SK-N-SH treated with all-trans-retinoic acid at 6 μM for 48 hours (cell line): ENCODE data around the gene ART5.

Experiments used
- ATAC-seq: fragments of 200-7000 bp; cut with Tn5 transposase; 3 replicates; pipeline ENCODE4 v1.9.1; 2020; ENCODE audit warnings: mild to moderate bottlenecking, moderate library complexity
- ARNTL ChIP-seq: fragments of 450-650 bp; formaldehyde crosslinking; IDR thresholded peaks from 2 replicates; pipeline ENCODE4 v1.5.0; 2020; ENCODE audit warnings: low read depth, mild to moderate bottlenecking, moderate library complexity, borderline replicate concordance
- BACH2 ChIP-seq: fragments of 250-450 bp; sonication (Bioruptor Pico); IDR thresholded peaks from 2 replicates; pipeline ENCODE4 v1.9.0; 2021; ENCODE audit warnings: mild to moderate bottlenecking, borderline replicate concordance
- CSDC2 ChIP-seq: fragments of 250-450 bp; sonication (Bioruptor Pico); IDR thresholded peaks from 2 replicates; pipeline ENCODE4 v1.5.0; 2020; ENCODE audit warnings: mild to moderate bottlenecking, moderate library complexity
- ESRRG ChIP-seq: fragments of 250-450 bp; sonication (Bioruptor Pico); IDR thresholded peaks from 2 replicates; pipeline ENCODE4 v1.6.1; 2021; ENCODE audit warnings: mild to moderate bottlenecking
- GLIS3 ChIP-seq: fragments of 250-450 bp; sonication (Bioruptor Pico); IDR thresholded peaks from 2 replicates; pipeline ENCODE4 v1.5.0; 2020; ENCODE audit warnings: mild to moderate bottlenecking, moderate library complexity
- ISL1 ChIP-seq: fragments of 250-450 bp; sonication (Bioruptor Pico); IDR thresholded peaks from 2 replicates; pipeline ENCODE4 v2.1.2; 2022; ENCODE audit warnings: mild to moderate bottlenecking, moderate library complexity
- RARB ChIP-seq: fragments of 250-450 bp; sonication (Bioruptor Pico); IDR thresholded peaks from 2 replicates; pipeline ENCODE4 v1.8.0; 2021; ENCODE audit warnings: mild to moderate bottlenecking, moderate library complexity
- SNAI2 ChIP-seq: fragments of 250-450 bp; sonication (Bioruptor Pico); IDR thresholded peaks from 2 replicates; pipeline ENCODE4 v1.5.0; 2020; ENCODE audit warnings: mild to moderate bottlenecking, moderate library complexity
- TCF4 ChIP-seq: fragments of 250-450 bp; sonication (Bioruptor Pico); IDR thresholded peaks from 2 replicates; pipeline ENCODE4 v1.8.0; 2021; ENCODE audit warnings: mild to moderate bottlenecking, moderate library complexity, borderline replicate concordance
- TOX ChIP-seq: fragments of 250-450 bp; sonication (Bioruptor Pico); IDR thresholded peaks from 2 replicates; pipeline ENCODE4 v1.8.0; 2021; ENCODE audit warnings: mild to moderate bottlenecking, moderate library complexity, borderline replicate concordance
- ZC3H10 ChIP-seq: fragments of 250-450 bp; sonication (Bioruptor Pico); IDR thresholded peaks from 2 replicates; pipeline ENCODE4 v1.5.1; 2021; ENCODE audit warnings: mild to moderate bottlenecking, moderate library complexity
- ZFP3 ChIP-seq: fragments of 250-450 bp; sonication (Bioruptor Pico); IDR thresholded peaks from 2 replicates; pipeline ENCODE4 v1.5.0; 2020; ENCODE audit warnings: mild to moderate bottlenecking, moderate library complexity
- ZFP30 ChIP-seq: fragments of 450-650 bp; formaldehyde crosslinking; IDR thresholded peaks from 2 replicates; pipeline ENCODE4 v1.5.0; 2022; ENCODE audit warnings: mild to moderate bottlenecking, moderate library complexity
- ZNF565 ChIP-seq: fragments of 450-650 bp; formaldehyde crosslinking; conservative IDR thresholded peaks from 2 replicates; pipeline ENCODE4 v1.5.0; 2020; ENCODE audit warnings: low read depth, mild to moderate bottlenecking, moderate library complexity
- ZNF70 ChIP-seq: fragments of 450-650 bp; formaldehyde crosslinking; IDR thresholded peaks from 2 replicates; pipeline ENCODE4 v1.5.0; 2020; ENCODE audit warnings: mild to moderate bottlenecking, moderate library complexity
- ZNF8 ChIP-seq: fragments of 450-650 bp; formaldehyde crosslinking; IDR thresholded peaks from 2 replicates; pipeline ENCODE4 v1.5.0; 2020; ENCODE audit warnings: mild to moderate bottlenecking, moderate library complexity
- TF ChIP-seq, protein P1 (sequence below): fragments of 250-450 bp; sonication (Bioruptor Pico); IDR thresholded peaks from 2 replicates; pipeline ENCODE4 v1.5.0; 2020; ENCODE audit warnings: mild to moderate bottlenecking, moderate library complexity
- TF ChIP-seq, protein P2 (sequence below): fragments of 250-450 bp; sonication (Bioruptor Pico); IDR thresholded peaks from 2 replicates; pipeline ENCODE4 v1.8.0; 2020; ENCODE audit warnings: mild to moderate bottlenecking, moderate library complexity, borderline replicate concordance
- TF ChIP-seq, protein P3 (sequence below): fragments of 250-450 bp; sonication (Bioruptor Pico); IDR thresholded peaks from 2 replicates; pipeline ENCODE4 v1.5.1; 2020; ENCODE audit warnings: low read depth, mild to moderate bottlenecking, moderate library complexity
- TF ChIP-seq, protein P4 (sequence below): fragments of 250-450 bp; sonication (Bioruptor Pico); IDR thresholded peaks from 2 replicates; pipeline ENCODE4 v1.5.1; 2021; ENCODE audit warnings: mild to moderate bottlenecking, moderate library complexity
- TF ChIP-seq, protein P5 (sequence below): fragments of 250-450 bp; sonication (Bioruptor Pico); IDR thresholded peaks from 2 replicates; pipeline ENCODE4 v1.8.0; 2021; ENCODE audit warnings: low read depth, mild to moderate bottlenecking, moderate library complexity, borderline replicate concordance

Gene ART5

DNA sequence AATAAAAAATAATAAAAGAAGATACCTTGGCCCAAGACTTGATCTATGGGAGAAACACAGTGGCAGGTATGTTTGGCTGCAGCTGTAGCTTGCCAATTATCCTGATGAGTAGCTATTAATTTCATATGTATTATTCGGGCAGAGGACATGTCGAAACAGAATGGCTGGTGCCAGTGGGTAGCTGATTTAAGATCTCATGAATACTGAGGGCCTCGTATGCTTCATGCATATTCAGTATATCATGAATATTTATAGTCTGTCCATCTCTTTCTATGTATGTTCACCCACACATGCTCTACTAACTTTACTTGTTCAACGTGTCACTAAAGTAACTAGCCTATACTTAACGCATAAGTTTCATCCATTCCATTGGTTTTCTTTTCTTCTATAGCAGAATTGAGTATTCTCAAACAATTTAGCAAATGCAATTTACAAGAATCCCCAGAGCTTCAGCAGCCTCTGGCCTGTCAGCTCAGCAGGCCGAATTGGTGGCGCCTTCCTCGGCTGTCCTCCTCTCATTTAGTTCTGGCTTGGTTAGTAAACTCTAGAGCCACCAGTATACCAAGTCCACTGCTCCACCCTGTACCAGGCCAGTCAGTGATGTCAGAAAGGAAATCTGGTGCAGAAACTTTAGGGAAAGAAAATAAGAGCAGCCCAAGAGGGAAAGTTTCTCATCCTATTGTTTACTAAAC is 17.9 kb downstream of the ART5 start:
- ATAC-seq: no peak
- TF ChIP-seq BACH2 (no peak), ZNF8 (CRISPR knock-in tag) (no peak), ISL1 (no peak), ZFP30 (CRISPR knock-in tag) (no peak), ARNTL (CRISPR knock-in tag) (no peak), RARB (CRISPR knock-in tag) (no peak), ZNF70 (no peak)
- TF ChIP-seq, protein P1, sequence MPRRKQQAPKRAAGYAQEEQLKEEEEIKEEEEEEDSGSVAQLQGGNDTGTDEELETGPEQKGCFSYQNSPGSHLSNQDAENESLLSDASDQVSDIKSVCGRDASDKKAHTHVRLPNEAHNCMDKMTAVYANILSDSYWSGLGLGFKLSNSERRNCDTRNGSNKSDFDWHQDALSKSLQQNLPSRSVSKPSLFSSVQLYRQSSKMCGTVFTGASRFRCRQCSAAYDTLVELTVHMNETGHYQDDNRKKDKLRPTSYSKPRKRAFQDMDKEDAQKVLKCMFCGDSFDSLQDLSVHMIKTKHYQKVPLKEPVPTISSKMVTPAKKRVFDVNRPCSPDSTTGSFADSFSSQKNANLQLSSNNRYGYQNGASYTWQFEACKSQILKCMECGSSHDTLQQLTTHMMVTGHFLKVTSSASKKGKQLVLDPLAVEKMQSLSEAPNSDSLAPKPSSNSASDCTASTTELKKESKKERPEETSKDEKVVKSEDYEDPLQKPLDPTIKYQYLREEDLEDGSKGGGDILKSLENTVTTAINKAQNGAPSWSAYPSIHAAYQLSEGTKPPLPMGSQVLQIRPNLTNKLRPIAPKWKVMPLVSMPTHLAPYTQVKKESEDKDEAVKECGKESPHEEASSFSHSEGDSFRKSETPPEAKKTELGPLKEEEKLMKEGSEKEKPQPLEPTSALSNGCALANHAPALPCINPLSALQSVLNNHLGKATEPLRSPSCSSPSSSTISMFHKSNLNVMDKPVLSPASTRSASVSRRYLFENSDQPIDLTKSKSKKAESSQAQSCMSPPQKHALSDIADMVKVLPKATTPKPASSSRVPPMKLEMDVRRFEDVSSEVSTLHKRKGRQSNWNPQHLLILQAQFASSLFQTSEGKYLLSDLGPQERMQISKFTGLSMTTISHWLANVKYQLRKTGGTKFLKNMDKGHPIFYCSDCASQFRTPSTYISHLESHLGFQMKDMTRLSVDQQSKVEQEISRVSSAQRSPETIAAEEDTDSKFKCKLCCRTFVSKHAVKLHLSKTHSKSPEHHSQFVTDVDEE (CRISPR knock-in tag): no peak
- TF ChIP-seq, protein P2, sequence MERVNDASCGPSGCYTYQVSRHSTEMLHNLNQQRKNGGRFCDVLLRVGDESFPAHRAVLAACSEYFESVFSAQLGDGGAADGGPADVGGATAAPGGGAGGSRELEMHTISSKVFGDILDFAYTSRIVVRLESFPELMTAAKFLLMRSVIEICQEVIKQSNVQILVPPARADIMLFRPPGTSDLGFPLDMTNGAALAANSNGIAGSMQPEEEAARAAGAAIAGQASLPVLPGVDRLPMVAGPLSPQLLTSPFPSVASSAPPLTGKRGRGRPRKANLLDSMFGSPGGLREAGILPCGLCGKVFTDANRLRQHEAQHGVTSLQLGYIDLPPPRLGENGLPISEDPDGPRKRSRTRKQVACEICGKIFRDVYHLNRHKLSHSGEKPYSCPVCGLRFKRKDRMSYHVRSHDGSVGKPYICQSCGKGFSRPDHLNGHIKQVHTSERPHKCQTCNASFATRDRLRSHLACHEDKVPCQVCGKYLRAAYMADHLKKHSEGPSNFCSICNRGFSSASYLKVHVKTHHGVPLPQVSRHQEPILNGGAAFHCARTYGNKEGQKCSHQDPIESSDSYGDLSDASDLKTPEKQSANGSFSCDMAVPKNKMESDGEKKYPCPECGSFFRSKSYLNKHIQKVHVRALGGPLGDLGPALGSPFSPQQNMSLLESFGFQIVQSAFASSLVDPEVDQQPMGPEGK: no peak

DNA sequence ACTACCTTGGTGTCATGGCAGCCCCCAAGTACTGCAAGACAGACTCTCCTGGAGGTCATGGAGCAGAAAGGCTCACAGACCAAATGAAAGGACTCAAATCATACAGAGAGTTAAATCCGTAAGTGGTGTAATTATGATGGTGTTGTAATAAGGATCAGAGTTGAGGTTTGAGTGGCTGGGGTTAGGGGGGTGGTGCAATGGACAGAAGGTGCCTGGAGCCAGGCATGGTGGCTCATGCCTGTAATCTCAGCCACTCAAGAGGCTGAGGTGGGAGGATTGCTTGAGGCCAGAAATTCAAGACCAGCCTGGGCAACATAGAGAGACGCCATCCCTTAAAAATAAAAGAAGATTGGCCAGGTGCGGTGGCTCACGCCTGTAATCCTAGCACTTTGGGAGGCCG is 18.7 kb downstream of the ART5 start:
- no peak for ATAC-seq
- TF ChIP-seq ARNTL (CRISPR knock-in tag): no peak
- TF ChIP-seq BACH2: no peak
- no peak for TF ChIP-seq TCF4
- TF ChIP-seq ESRRG (CRISPR knock-in tag): no peak
- TF ChIP-seq, protein P2: no peak
- TF ChIP-seq SNAI2 (CRISPR knock-in tag): no peak
- TF ChIP-seq, protein P3, sequence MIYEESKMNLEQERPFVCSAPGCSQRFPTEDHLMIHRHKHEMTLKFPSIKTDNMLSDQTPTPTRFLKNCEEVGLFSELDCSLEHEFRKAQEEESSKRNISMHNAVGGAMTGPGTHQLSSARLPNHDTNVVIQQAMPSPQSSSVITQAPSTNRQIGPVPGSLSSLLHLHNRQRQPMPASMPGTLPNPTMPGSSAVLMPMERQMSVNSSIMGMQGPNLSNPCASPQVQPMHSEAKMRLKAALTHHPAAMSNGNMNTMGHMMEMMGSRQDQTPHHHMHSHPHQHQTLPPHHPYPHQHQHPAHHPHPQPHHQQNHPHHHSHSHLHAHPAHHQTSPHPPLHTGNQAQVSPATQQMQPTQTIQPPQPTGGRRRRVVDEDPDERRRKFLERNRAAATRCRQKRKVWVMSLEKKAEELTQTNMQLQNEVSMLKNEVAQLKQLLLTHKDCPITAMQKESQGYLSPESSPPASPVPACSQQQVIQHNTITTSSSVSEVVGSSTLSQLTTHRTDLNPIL: no peak
- TF ChIP-seq, protein P4, sequence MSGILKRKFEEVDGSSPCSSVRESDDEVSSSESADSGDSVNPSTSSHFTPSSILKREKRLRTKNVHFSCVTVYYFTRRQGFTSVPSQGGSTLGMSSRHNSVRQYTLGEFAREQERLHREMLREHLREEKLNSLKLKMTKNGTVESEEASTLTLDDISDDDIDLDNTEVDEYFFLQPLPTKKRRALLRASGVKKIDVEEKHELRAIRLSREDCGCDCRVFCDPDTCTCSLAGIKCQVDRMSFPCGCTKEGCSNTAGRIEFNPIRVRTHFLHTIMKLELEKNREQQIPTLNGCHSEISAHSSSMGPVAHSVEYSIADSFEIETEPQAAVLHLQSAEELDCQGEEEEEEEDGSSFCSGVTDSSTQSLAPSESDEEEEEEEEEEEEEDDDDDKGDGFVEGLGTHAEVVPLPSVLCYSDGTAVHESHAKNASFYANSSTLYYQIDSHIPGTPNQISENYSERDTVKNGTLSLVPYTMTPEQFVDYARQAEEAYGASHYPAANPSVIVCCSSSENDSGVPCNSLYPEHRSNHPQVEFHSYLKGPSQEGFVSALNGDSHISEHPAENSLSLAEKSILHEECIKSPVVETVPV (CRISPR knock-in tag): no peak
- no peak for TF ChIP-seq ZFP3 (CRISPR knock-in tag)
- no peak for TF ChIP-seq ZNF70
- no peak for TF ChIP-seq TOX (CRISPR knock-in tag)
- TF ChIP-seq RARB (CRISPR knock-in tag): no peak
- TF ChIP-seq CSDC2 (CRISPR knock-in tag): no peak
- no peak for TF ChIP-seq GLIS3 (CRISPR knock-in tag)
- TF ChIP-seq ZNF565 (CRISPR knock-in tag): no peak
- TF ChIP-seq, protein P5, sequence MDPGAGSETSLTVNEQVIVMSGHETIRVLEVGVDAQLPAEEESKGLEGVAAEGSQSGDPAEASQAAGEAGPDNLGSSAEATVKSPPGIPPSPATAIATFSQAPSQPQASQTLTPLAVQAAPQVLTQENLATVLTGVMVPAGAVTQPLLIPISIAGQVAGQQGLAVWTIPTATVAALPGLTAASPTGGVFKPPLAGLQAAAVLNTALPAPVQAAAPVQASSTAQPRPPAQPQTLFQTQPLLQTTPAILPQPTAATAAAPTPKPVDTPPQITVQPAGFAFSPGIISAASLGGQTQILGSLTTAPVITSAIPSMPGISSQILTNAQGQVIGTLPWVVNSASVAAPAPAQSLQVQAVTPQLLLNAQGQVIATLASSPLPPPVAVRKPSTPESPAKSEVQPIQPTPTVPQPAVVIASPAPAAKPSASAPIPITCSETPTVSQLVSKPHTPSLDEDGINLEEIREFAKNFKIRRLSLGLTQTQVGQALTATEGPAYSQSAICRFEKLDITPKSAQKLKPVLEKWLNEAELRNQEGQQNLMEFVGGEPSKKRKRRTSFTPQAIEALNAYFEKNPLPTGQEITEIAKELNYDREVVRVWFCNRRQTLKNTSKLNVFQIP: no peak
- TF ChIP-seq ZC3H10: no peak
- TF ChIP-seq ZFP30 (CRISPR knock-in tag): no peak
- TF ChIP-seq, protein P1 (CRISPR knock-in tag): no peak
